ENCODE data around the gene PALD1. TPM values are rescaled to one million over a fixed set of nuclear protein-coding genes. Genes with fewer than 3 reads are reported as not detected.

The PALD1 gene
- total and polyA plus RNA-seq, 7 donors: 1.8 to 33.8 (median 13.9) TPM

GRCh38 chr10:70512149-70512639 is 33.6 kb downstream of the PALD1 start:
- Histone ChIP-seq H3K27ac (peak overlapping the region in 3 of 4 donors; percentile 1 to 55 (median 21)), H3K4me1 (peaks cover 0 to 61% (median 50%) of the 10 kb centered on the region in 4 donors), H3K9me3 (no peaks in the 10 kb centered on the region), H3K4me3 (no peak overlapping the region), H3K27me3 (no peaks in the 10 kb centered on the region), H3K36me3 (no peaks in the 10 kb centered on the region)
- WGBS, 2 donors: 68 to 82% methylated on average over 5 of the region's 5 CpGs
- intact Hi-C loops (cut with DNase I): no loop called here
- no peak for DNase-seq
- TF ChIP-seq CTCF (IDR thresholded peaks at IDR 0.05) (no peak), POLR2AphosphoS5 (IDR thresholded peaks at IDR 0.05) (no peak), EP300 (IDR thresholded peaks at IDR 0.05) (no peak), POLR2A (IDR thresholded peaks at IDR 0.05) (no peak)

- H3K4me1 ChIP-seq: peaks cover 0 to 48% (median 35%) of the 10 kb centered on the region in 4 donors
- DNase-seq: no peak
- no peak overlapping the region for H3K27ac ChIP-seq
These were observed 35.3 kb downstream of the PALD1 start for GRCh38 chr10:70513848-70514309.

GRCh38 chr10:70514591-70514990 is 36.0 kb downstream of the PALD1 start:
- Histone ChIP-seq H3K36me3 (no peaks in the 10 kb centered on the region), H3K4me1 (peaks cover 0 to 41% (median 28%) of the 10 kb centered on the region in 4 donors), H3K4me3 (no peak overlapping the region), H3K27ac (no peak overlapping the region), H3K9me3 (no peaks in the 10 kb centered on the region), H3K27me3 (no peaks in the 10 kb centered on the region)
- TF ChIP-seq POLR2A (IDR thresholded peaks at IDR 0.05) (no peak), CTCF (IDR thresholded peaks at IDR 0.05) (no peak), POLR2AphosphoS5 (IDR thresholded peaks at IDR 0.05) (no peak), EP300 (IDR thresholded peaks at IDR 0.05) (no peak)
- intact Hi-C loops (cut with DNase I): no loop called here
- no peak for DNase-seq
- WGBS, 2 donors: 52 to 80% methylated on average over 8 of the region's 8 CpGs

More at GRCh38 chr10:70513848-70514309, 35.3 kb downstream of the PALD1 start:
- H3K4me3 ChIP-seq: no peak overlapping the region
- intact Hi-C loops (cut with DNase I): no loop called here
- TF ChIP-seq CTCF (IDR thresholded peaks at IDR 0.05) (no peak), POLR2AphosphoS5 (IDR thresholded peaks at IDR 0.05) (no peak), POLR2A (IDR thresholded peaks at IDR 0.05) (no peak), EP300 (IDR thresholded peaks at IDR 0.05) (no peak)
- 59 to 74% methylated on average over 14 of the region's 14 CpGs for WGBS, 2 donors
- no peaks in the 10 kb centered on the region for H3K36me3 ChIP-seq
- H3K9me3 ChIP-seq: no peaks in the 10 kb centered on the region
- H3K27me3 ChIP-seq: no peaks in the 10 kb centered on the region

- intact Hi-C loops (cut with DNase I): no loop called here
- no peaks in the 10 kb centered on the region for H3K27me3 ChIP-seq
- 62 to 88% methylated on average over 8 of the region's 8 CpGs for WGBS, 2 donors
These were observed 36.6 kb downstream of the PALD1 start for GRCh38 chr10:70515035-70515667.

More at GRCh38 chr10:70515035-70515667, 36.6 kb downstream of the PALD1 start:
- H3K9me3 ChIP-seq: no peaks in the 10 kb centered on the region
- no peak overlapping the region for H3K4me3 ChIP-seq
- DNase-seq: no peak
- no peaks in the 10 kb centered on the region for H3K36me3 ChIP-seq
- H3K27ac ChIP-seq: no peak overlapping the region
- H3K4me1 ChIP-seq: peaks cover 0 to 35% (median 24%) of the 10 kb centered on the region in 4 donors
- TF ChIP-seq POLR2A (IDR thresholded peaks at IDR 0.05) (no peak), CTCF (IDR thresholded peaks at IDR 0.05) (no peak), POLR2AphosphoS5 (IDR thresholded peaks at IDR 0.05) (no peak), EP300 (IDR thresholded peaks at IDR 0.05) (no peak)

Data from sigmoid colon (tissue), 7 donors.